Measurements from ENCODE around the gene NR6A1. TPM values are rescaled to one million over a fixed set of nuclear protein-coding genes. Genes with fewer than 3 reads are reported as not detected.

The NR6A1 gene
- total RNA-seq, 2 experiments from 2014 or later = 0.28 to 0.76 TPM

DNA sequence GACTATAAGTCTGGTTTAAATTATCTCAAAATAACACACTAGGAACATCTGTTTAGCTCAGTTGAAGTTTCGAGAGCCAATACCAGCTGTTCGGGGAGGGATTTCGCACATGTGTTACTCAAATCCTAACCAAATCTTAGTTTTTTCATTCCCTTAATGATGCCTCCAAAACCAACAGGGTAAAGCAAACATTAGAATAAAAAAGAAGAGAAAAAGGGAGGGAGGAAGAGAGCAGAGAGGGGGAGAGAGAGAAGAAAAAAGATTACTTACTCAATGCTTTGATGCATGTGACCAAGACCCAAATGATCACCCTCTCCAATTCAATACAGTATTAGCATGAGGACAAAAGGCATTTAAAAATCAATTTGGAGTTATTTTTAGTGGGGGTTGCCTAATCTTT lies 177.9 kb downstream of the NR6A1 start:
- no peaks in the 10 kb centered on the region for H3K4me1 Mint-ChIP-seq
- ChIA-PET POLR2A (no interaction called here), CTCF (interaction anchor here (1.1 kb wide), 1 partner anchor 9 kb away, joined by 4 read pairs; no protein-coding TSS in a partner anchor)
- H3K9me3 Mint-ChIP-seq = no peaks in the 10 kb centered on the region
- no peak overlapping the region for H3K27ac Mint-ChIP-seq
- DNase-seq = no peak
- peaks cover 40% of the 10 kb centered on the region for H3K27me3 Mint-ChIP-seq
- no peak overlapping the region for H3K4me3 Mint-ChIP-seq
- H3K36me3 Mint-ChIP-seq (ENCODE audit: low read depth) = no peaks in the 10 kb centered on the region

- Mint-ChIP-seq H3K4me1 (no peaks in the 10 kb centered on the region), H3K27ac (no peak overlapping the region), H3K27me3 (peaks cover 35% of the 10 kb centered on the region), H3K4me3 (no peak overlapping the region), H3K9me3 (no peaks in the 10 kb centered on the region), H3K36me3 (ENCODE audit: low read depth) (no peaks in the 10 kb centered on the region)
- ChIA-PET CTCF (interaction anchor here (1.0 to 1.2 kb wide), 2 partner anchors 26 kb away, joined by 3 to 4 read pairs; no protein-coding TSS in a partner anchor), POLR2A (no interaction called here)
- DNase-seq = no peak
Observed at GRCh38 chr9:124590889-124591641, 180.0 kb downstream of the NR6A1 start.

- Mint-ChIP-seq H3K4me3 (no peak overlapping the region), H3K4me1 (no peaks in the 10 kb centered on the region)
- CTCF ChIA-PET = interaction anchor here (1.3 to 1.6 kb wide), 2 partner anchors 9 to 11 kb away, joined by 3 to 4 read pairs; no protein-coding TSS in a partner anchor
Observed at GRCh38 chr9:124584631-124585030, 186.5 kb downstream of the NR6A1 start.

DNA sequence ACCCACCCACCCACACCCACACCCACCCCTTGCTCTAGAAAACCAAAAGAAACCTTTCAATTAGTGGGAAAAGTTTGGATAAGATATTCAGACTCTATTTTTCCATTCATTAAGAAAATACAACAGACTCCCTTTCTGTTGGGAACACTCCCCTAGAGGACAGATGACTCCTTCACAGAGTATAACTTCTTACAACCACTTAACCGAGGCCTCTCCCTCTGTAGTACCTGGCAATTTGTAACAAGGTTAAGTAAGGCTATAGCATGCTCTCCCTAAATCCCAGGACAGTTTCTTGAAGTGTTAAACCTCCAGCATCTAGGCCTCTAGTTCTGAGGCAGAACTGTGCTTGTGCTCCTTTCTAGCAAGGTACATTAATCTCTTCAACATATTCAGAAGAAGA lies 188.0 kb downstream of the NR6A1 start:
- H3K36me3 Mint-ChIP-seq (ENCODE audit: low read depth) = no peaks in the 10 kb centered on the region
- no peak overlapping the region for H3K27ac Mint-ChIP-seq
- H3K4me1 Mint-ChIP-seq = no peaks in the 10 kb centered on the region
- POLR2A ChIA-PET = no interaction called here
- H3K27me3 Mint-ChIP-seq = peaks cover 13% of the 10 kb centered on the region
- CTCF ChIA-PET = interaction anchor here (1.6 kb wide), 1 partner anchor 10 kb away, joined by 4 read pairs; no protein-coding TSS in a partner anchor
- no peak overlapping the region for H3K4me3 Mint-ChIP-seq
- DNase-seq = no peak
- no peaks in the 10 kb centered on the region for H3K9me3 Mint-ChIP-seq

More at GRCh38 chr9:124584631-124585030, 186.5 kb downstream of the NR6A1 start:
- Mint-ChIP-seq H3K27ac (no peak overlapping the region), H3K27me3 (peaks cover 8% of the 10 kb centered on the region), H3K36me3 (ENCODE audit: low read depth) (no peaks in the 10 kb centered on the region), H3K9me3 (no peaks in the 10 kb centered on the region)
- POLR2A ChIA-PET = no interaction called here
- DNase-seq = no peak

DNA sequence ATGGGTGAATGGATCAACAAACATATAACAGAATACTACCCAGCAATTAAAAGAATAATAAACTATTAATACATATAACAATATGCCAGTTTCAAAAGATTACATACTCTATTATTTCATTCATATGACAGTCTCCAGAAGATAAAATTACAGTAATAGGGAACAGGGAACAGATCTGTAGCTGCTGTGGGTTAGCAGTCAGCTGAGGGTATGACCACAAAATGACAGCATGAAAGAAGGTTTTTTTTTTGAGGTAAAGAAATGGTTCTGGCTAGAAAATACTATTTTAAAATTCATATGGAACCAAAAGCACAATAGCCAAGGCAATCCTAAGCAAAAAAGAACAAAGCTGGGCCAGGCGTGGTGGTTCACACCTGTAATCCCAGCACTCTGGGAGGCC lies 190.9 kb downstream of the NR6A1 start:
- H3K36me3 Mint-ChIP-seq (ENCODE audit: low read depth) = no peaks in the 10 kb centered on the region
- CTCF ChIA-PET = interaction anchor here (0.9 kb wide), 1 partner anchor 28 kb away, joined by 3 read pairs; no protein-coding TSS in a partner anchor

GRCh38 chr9:124576751-124577150 lies 194.4 kb downstream of the NR6A1 start:
- no peaks in the 10 kb centered on the region for H3K36me3 Mint-ChIP-seq (ENCODE audit: low read depth)
- no peak overlapping the region for H3K4me3 Mint-ChIP-seq
- H3K27me3 Mint-ChIP-seq = peaks cover 26% of the 10 kb centered on the region
- no peak overlapping the region for H3K27ac Mint-ChIP-seq
- H3K9me3 Mint-ChIP-seq = no peaks in the 10 kb centered on the region
- no peaks in the 10 kb centered on the region for H3K4me1 Mint-ChIP-seq
- ChIA-PET POLR2A (no interaction called here), CTCF (interaction anchor here (2.6 kb wide), 1 partner anchor 25 kb away, joined by 10 read pairs; no protein-coding TSS in a partner anchor)
- no peak for DNase-seq

More for the DNA sequence above, 190.9 kb downstream of the NR6A1 start:
- Mint-ChIP-seq H3K4me3 (no peak overlapping the region), H3K27ac (no peak overlapping the region), H3K9me3 (no peaks in the 10 kb centered on the region), H3K27me3 (peaks cover 10% of the 10 kb centered on the region), H3K4me1 (no peaks in the 10 kb centered on the region)
- no peak for DNase-seq
- POLR2A ChIA-PET = no interaction called here

DNA sequence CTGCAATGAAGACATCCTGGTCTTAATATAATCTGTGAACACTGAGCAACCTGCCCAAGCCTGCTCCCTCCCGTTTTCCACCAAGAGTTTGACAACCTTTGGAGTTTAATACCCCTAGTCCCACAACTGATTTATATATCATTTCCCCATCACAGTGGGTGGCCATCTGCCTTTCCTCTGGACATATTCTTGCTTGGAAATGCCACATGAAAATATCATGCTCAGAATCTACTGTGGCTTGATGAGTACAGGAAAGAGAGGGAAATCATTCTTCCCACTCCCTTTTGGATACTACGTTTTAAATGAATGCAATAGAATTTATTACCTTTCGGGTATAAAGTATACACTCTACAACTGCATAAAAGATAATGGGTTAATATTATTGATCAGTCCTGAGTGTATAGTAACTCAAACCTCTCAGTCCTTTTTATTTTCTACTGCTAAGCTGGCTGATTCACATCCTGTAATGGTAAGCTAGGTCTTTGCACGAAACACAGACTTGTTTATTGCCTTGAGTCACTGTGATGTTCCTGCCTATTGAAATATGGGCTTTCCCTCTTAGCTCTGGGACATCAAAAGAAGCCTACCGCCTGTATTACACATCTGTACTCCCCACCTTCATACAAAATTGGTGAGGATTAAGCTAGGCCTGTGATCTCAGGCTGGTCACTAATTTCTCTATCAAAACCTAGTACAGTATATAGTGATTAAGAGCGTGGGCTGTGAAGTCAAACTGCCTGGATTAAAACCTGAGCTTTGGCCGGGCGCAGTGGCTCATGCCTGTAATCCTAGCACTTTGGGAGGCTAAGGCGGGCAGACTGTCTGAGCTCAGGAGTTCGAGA lies 196.4 kb downstream of the NR6A1 start:
- H3K27me3 Mint-ChIP-seq = peaks cover 37% of the 10 kb centered on the region
- POLR2A ChIA-PET = no interaction called here
- no peaks in the 10 kb centered on the region for H3K9me3 Mint-ChIP-seq
- H3K4me1 Mint-ChIP-seq = no peaks in the 10 kb centered on the region
- no peak overlapping the region for H3K27ac Mint-ChIP-seq
- no peaks in the 10 kb centered on the region for H3K36me3 Mint-ChIP-seq (ENCODE audit: low read depth)
- CTCF ChIA-PET = interaction anchor here (0.9 to 2.6 kb wide), 5 partner anchors 10 to 137 kb away, joined by 3 to 10 read pairs (median 4); no protein-coding TSS in a partner anchor
- H3K4me3 Mint-ChIP-seq = no peak overlapping the region
- DNase-seq = no peak

DNA sequence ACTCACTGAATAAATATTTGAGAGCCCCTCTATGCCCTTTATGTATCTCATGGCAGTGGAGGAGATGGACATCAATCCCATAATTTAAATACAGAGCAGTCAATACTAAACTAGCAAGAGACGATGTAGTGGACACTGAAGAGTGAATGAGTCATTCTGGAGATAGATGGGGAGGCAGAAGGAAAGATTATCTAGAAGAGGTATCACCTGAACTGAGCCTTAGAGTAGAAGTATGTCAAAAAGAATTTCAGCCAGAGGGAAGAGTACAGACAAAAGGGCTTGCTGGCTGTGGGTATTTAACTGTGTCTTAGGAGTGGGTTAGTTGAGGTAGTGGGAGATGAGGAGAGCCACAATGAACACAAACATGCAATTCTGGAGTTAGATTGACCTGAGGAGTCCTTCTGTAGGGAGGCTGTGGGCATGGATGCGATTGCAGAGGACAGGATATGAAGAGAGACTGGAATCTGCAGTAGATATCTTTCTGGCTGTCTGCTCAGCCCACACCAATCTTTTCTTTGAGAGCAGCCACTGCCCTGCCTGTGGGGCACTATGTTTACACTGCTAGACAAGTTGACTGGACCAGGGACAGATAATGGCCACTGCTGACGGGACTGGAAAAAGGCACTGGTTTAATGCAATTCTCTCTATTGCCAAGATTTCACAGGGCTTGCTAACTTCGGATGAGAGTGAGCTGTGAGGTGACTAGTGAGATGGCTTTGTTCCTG lies 200.0 kb downstream of the NR6A1 start:
- no peak overlapping the region for H3K27ac Mint-ChIP-seq
- H3K36me3 Mint-ChIP-seq (ENCODE audit: low read depth) = no peaks in the 10 kb centered on the region
- no peaks in the 10 kb centered on the region for H3K9me3 Mint-ChIP-seq
- H3K4me1 Mint-ChIP-seq = no peaks in the 10 kb centered on the region
- ChIA-PET POLR2A (no interaction called here), CTCF (no interaction called here)
- DNase-seq = no peak
- H3K4me3 Mint-ChIP-seq = no peak overlapping the region
- peaks cover 32% of the 10 kb centered on the region for H3K27me3 Mint-ChIP-seq

GRCh38 chr9:124569942-124570341 lies 201.2 kb downstream of the NR6A1 start:
- ChIA-PET POLR2A (no interaction called here), CTCF (no interaction called here)
- peaks cover 32% of the 10 kb centered on the region for H3K27me3 Mint-ChIP-seq
- no peak overlapping the region for H3K27ac Mint-ChIP-seq
- no peak for DNase-seq
- H3K4me3 Mint-ChIP-seq = no peak overlapping the region
- H3K4me1 Mint-ChIP-seq = no peaks in the 10 kb centered on the region
- H3K36me3 Mint-ChIP-seq (ENCODE audit: low read depth) = no peaks in the 10 kb centered on the region
- no peaks in the 10 kb centered on the region for H3K9me3 Mint-ChIP-seq

DNA sequence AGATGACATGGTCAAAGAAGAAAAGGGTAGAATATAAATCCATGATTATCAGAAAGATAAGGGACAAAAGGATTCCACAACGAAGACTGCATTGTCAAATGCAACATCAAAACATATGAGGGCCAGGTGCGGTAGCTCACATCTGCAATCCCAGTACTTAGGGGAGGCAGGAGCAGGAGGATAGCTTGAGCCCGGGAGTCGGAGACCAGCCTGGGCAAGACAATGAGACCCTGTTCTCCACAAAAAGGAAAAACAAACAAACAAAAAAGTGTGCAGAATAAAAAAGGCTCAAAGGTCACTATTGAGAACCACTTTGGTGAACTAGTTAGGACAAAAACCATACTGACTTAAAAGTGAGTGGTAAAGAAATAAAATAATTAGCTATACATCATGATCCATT lies 203.7 kb downstream of the NR6A1 start:
- ChIA-PET POLR2A (no interaction called here), CTCF (interaction anchor here (0.6 to 1.1 kb wide), 4 partner anchors 12 to 1219 kb away, joined by 3 read pairs; no protein-coding TSS in a partner anchor)
- Mint-ChIP-seq H3K36me3 (ENCODE audit: low read depth) (no peaks in the 10 kb centered on the region), H3K27me3 (peaks cover 22% of the 10 kb centered on the region), H3K27ac (no peak overlapping the region), H3K4me3 (no peak overlapping the region), H3K4me1 (no peaks in the 10 kb centered on the region), H3K9me3 (no peaks in the 10 kb centered on the region)
- DNase-seq = no peak

DNA sequence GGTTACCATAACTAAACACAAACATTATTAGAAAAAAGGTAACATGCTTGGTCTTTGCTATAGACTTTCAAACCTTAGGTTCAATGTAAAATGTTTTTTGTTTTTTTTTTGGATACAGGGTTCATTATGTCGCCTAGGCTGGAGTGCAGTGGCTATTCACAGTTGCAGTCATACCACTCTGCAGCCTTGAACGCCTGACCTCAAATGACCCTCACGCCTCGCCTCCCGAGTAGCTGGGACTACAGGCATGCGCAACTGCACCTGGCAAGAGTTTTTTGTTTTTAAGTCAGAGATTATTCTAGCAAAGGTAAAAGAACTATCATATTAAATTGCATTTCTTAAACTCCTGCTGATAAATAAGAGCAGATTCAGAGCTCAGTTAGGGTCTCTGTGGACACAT lies 208.8 kb downstream of the NR6A1 start:
- no peak overlapping the region for H3K4me3 Mint-ChIP-seq
- H3K27ac Mint-ChIP-seq = no peak overlapping the region

DNA sequence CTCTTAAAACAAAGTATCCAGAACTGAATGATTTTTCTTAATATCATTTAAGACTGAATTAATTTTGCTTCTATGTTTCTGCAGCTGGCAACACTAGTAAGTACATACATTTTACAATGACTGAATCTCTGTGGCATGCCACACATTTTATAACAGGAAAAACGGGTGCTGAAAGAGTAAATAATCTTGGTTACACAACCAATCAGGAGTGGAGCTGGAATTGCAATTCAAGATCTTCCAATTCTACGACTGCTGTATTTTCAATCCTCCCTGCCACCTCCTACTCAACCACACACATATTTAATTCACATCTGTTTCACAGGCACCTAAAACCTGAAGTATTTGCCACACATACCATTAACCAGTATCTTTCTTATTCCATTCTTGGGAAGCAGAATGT lies 211.2 kb downstream of the NR6A1 start:
- H3K36me3 Mint-ChIP-seq (ENCODE audit: low read depth) = no peaks in the 10 kb centered on the region
- no peak overlapping the region for H3K27ac Mint-ChIP-seq
- H3K27me3 Mint-ChIP-seq = peaks cover 17% of the 10 kb centered on the region
- no peaks in the 10 kb centered on the region for H3K9me3 Mint-ChIP-seq
- POLR2A ChIA-PET = no interaction called here
- no peaks in the 10 kb centered on the region for H3K4me1 Mint-ChIP-seq
- H3K4me3 Mint-ChIP-seq = no peak overlapping the region
- CTCF ChIA-PET = no interaction called here
- DNase-seq = no peak

More for the DNA sequence above, 208.8 kb downstream of the NR6A1 start:
- no peak for DNase-seq
- Mint-ChIP-seq H3K36me3 (ENCODE audit: low read depth) (no peaks in the 10 kb centered on the region), H3K4me1 (no peaks in the 10 kb centered on the region), H3K27me3 (peaks cover 18% of the 10 kb centered on the region), H3K9me3 (no peaks in the 10 kb centered on the region)
- ChIA-PET CTCF (interaction anchor here (4.3 kb wide), 1 partner anchor 10 kb away, joined by 16 read pairs; no protein-coding TSS in a partner anchor), POLR2A (no interaction called here)

All from activated CD4-positive, alpha-beta memory T cell treated with anti-CD3 and anti-CD28 coated beads, Interleukin-2, amount 10 ng/mL, durations not matched to agents 7 days and 5 days (primary cell).